PFSK-1 (cell line): ENCODE data around the gene GLRB.

Source experiments
- FOXP2 ChIP-seq: optimal IDR thresholded peaks from 2 replicates; pipeline ENCODE3; 2011; ENCODE audit warnings: borderline replicate concordance, control low read depth, inconsistent platforms; ENCODE audit not compliant: insufficient read depth; ENCODE audit errors: extremely low read length, extremely low read depth
- POLR2AphosphoS5 ChIP-seq: IDR thresholded peaks from 2 replicates; pipeline ENCODE4 v1.6.1; 2012; ENCODE audit warnings: low read depth, mild to moderate bottlenecking, control low read depth, low read length, moderate library complexity
- SIN3A ChIP-seq: IDR thresholded peaks from 2 replicates; pipeline ENCODE4 v1.6.1; 2012; ENCODE audit warnings: mild to moderate bottlenecking, low read length, moderate library complexity, borderline replicate concordance; ENCODE audit not compliant: insufficient read depth
- TAF1 ChIP-seq: IDR thresholded peaks from 2 replicates; pipeline ENCODE4 v1.6.1; 2012; ENCODE audit warnings: low read length, control low read depth, borderline replicate concordance; ENCODE audit not compliant: insufficient read depth
- TF ChIP-seq, protein P1 (sequence below), 2 experiments: IDR thresholded peaks; 2 replicates each; pipeline versions ENCODE4 v1.6.1 to v1.8.0; 2011 to 2012; ENCODE audit warnings: low read depth in 2 of 2, low read length in 2 of 2, control low read depth in 1 of 2, inconsistent platforms in 1 of 2, mild to moderate bottlenecking in 1 of 2, moderate library complexity in 1 of 2; ENCODE audit not compliant: insufficient read depth in 1 of 2

GLRB gene

DNA sequence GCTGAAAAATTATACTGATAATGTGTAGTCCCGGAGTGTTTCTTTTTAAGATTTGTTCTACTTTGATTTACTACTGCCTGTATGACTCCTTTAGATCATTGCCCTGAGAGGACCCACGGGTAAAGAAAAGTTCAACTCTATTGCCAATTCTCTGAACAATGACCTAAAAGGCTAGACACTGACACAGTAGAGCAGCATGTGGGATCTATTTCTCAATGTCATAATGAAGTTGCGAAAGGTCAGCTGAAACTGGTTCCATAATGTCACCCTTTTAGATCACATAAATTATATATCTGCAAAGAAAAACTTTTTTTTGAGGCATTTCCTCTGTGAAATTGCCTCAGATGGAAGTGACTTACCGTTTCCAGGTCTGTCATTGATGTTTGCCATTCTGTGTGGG lies 67.4 kb downstream of the GLRB start:
- no peak for TF ChIP-seq TAF1
- TF ChIP-seq SIN3A = no peak
- TF ChIP-seq, protein P1, sequence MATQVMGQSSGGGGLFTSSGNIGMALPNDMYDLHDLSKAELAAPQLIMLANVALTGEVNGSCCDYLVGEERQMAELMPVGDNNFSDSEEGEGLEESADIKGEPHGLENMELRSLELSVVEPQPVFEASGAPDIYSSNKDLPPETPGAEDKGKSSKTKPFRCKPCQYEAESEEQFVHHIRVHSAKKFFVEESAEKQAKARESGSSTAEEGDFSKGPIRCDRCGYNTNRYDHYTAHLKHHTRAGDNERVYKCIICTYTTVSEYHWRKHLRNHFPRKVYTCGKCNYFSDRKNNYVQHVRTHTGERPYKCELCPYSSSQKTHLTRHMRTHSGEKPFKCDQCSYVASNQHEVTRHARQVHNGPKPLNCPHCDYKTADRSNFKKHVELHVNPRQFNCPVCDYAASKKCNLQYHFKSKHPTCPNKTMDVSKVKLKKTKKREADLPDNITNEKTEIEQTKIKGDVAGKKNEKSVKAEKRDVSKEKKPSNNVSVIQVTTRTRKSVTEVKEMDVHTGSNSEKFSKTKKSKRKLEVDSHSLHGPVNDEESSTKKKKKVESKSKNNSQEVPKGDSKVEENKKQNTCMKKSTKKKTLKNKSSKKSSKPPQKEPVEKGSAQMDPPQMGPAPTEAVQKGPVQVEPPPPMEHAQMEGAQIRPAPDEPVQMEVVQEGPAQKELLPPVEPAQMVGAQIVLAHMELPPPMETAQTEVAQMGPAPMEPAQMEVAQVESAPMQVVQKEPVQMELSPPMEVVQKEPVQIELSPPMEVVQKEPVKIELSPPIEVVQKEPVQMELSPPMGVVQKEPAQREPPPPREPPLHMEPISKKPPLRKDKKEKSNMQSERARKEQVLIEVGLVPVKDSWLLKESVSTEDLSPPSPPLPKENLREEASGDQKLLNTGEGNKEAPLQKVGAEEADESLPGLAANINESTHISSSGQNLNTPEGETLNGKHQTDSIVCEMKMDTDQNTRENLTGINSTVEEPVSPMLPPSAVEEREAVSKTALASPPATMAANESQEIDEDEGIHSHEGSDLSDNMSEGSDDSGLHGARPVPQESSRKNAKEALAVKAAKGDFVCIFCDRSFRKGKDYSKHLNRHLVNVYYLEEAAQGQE (IDR thresholded peaks at IDR 0.05; ENCODE audit: insufficient read depth in 1 of 2, low read depth in 2 of 2, low read length in 2 of 2) = no peak
- no peak for TF ChIP-seq FOXP2
- TF ChIP-seq POLR2AphosphoS5 = no peak

DNA sequence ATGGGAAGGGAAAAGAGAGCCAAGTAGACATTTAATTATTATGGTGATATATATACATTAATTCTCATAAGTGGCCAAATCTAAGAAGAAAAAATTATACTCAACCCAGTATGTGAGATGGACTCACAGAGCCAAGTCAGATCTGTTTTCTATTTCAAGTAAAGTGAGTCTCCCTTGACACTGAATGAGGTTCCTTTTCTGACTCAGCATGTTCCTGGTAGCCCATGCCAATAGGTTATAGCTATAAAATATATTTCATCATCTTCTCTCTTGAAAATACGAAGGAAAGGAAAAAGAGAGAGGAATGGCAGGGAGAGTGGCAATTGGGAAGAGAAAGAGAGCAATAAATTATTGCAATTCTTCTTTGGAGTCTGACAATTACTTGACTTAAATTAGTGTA lies 75.8 kb downstream of the GLRB start:
- no peak for TF ChIP-seq TAF1
- no peak for TF ChIP-seq POLR2AphosphoS5

DNA sequence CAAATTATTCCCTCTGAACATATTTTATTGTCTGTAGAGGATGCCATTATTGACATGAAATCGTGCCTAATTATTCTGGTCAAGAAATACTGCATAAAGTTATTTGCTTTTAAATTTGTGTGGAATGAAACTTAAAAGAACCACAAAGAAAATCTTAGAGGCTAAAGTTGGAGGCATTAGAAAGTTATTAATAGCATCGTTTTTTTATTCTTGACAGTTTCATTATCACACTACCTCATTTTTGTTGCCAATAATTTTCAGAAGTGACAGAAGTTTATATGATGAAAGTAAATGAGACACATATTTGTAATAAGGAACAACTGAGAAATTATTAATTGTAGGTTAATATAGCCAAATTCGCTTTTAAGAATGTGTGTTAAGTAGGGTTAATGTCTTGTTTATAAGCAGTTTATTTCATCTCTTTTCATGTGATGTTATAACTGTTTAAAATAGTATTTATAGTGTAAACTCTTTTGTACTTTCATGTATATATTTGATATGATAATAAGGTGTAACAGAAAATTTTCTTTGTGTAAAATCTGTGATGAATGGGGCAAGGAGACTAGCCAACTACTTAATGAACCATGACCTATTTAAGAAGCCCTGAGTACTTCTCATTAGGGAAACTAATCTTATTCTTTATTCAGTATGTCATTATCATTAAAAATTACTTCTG lies 90.1 kb downstream of the GLRB start:
- TF ChIP-seq, protein P1 (IDR thresholded peaks at IDR 0.05; ENCODE audit: insufficient read depth in 1 of 2, low read depth in 2 of 2, low read length in 2 of 2) = no peak
- no peak for TF ChIP-seq SIN3A
- no peak for TF ChIP-seq TAF1
- TF ChIP-seq POLR2AphosphoS5 = no peak
- TF ChIP-seq FOXP2 = no peak

DNA sequence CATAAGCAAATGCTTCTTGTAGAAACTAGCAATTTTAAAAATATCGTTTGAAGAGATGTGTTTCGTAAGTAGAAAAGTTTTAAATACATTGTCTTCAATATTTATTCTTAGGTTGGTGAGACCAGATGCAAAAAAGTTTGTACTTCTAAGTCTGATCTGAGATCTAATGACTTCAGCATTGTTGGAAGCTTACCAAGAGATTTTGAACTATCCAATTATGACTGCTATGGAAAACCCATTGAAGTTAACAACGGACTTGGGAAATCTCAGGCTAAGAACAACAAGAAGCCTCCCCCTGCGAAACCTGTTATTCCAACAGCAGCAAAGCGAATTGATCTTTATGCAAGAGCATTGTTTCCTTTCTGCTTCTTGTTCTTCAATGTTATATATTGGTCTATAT lies 94.4 kb downstream of the GLRB start:
- no peak for TF ChIP-seq POLR2AphosphoS5
- no peak for TF ChIP-seq TAF1
- TF ChIP-seq SIN3A = no peak

DNA sequence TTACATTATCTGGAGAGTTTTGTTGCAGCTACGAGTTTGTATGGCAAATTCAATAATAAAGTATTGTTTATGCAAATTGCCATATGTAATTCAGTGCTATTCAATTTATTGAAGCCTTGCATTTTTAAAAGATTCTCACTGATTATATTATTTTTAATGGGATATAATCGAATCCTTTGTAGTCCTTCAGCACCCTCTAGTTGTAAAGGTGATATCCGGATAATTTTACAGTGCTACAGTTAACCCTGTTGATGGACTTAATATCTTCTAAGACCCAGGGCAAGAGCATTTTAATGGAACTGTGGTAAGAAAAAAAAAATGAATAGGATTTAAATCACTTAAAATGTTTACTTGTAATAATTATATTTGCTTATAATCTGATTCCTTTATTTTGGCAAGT lies 96.1 kb downstream of the GLRB start:
- TF ChIP-seq SIN3A (no peak), POLR2AphosphoS5 (no peak), FOXP2 (no peak)

DNA sequence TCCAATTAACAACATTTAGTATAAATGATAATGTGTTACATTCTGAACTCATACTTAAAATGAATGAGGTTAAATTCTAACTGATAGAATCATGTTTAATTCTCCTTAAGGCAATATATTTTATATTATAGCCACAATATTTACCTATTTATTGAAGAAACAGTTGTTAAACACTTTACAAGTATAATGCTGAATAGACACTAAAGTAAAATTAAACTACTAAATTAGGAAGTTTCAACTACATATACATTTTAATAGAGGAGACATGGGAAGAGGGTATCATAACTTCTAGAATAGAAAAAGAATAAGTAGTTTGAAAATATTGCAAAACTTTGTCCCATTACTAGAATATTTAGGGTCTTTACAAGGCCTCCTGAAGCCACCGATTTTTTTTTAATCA lies 108.3 kb downstream of the GLRB start:
- TF ChIP-seq POLR2AphosphoS5 = no peak
- no peak for TF ChIP-seq TAF1
- TF ChIP-seq, protein P1 (IDR thresholded peaks at IDR 0.05; ENCODE audit: insufficient read depth in 1 of 2, low read depth in 2 of 2, low read length in 2 of 2) = no peak
- TF ChIP-seq SIN3A = no peak
- TF ChIP-seq FOXP2 = no peak

DNA sequence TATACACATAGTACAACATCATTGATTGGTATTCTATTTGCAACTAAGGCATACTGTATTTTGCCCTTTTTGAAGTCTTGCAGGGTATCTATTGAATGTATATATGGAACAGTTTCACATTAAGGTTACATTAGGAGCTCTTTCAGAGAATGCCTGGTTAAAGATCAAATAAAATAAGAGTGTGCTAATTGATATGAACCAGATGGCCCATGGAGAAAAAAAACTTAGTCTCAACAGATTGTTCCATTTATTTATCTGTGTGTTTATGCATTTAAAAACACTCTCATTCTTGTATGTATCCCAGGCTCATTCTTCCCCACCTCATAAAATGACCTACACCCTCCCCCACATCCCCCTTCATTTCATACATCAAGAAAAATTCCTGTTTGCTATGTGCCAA lies 109.4 kb downstream of the GLRB start:
- no peak for TF ChIP-seq POLR2AphosphoS5
- TF ChIP-seq, protein P1 (IDR thresholded peaks at IDR 0.05; ENCODE audit: insufficient read depth in 1 of 2, low read depth in 2 of 2, low read length in 2 of 2) = no peak
- TF ChIP-seq FOXP2 = no peak
- no peak for TF ChIP-seq TAF1
- no peak for TF ChIP-seq SIN3A
